Measurements from ENCODE around the gene MGAT5.

DNA sequence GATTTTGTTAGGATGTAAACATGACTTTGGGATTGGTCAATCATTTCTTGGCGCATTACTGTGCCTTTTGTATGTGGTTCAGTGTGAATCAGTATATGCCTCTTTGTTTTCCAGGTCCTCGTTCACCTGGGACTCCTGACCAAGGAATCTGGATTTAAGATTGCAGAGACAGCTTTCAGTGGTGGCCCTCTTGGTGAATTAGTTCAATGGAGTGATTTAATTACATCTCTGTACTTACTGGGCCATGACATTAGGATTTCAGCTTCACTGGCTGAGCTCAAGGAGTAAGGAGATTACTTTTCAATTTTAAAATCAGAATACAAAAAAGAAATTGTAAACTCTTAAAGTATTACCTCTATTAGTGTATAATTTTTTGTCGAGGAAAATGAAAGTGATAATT lies 87.6 kb downstream of the MGAT5 start:
- TF ChIP-seq CTCF (conservative IDR thresholded peaks at IDR 0.05; ENCODE audit: low read length): no peak
- no peak for TF ChIP-seq EZH2phosphoT487 (IDR thresholded peaks at IDR 0.05; ENCODE audit: borderline replicate concordance, low read depth, low read length)
